ENCODE measurements around the gene TNFSF9.

- TF ChIP-seq CTCF (IDR thresholded peaks at IDR 0.05) (no peak), FOXM1 (IDR thresholded peaks at IDR 0.05; ENCODE audit: low read depth) (no peak), FOSL2 (IDR thresholded peaks at IDR 0.05; ENCODE audit: borderline replicate concordance, low read depth) (no peak)
- TF ChIP-seq, protein P1, sequence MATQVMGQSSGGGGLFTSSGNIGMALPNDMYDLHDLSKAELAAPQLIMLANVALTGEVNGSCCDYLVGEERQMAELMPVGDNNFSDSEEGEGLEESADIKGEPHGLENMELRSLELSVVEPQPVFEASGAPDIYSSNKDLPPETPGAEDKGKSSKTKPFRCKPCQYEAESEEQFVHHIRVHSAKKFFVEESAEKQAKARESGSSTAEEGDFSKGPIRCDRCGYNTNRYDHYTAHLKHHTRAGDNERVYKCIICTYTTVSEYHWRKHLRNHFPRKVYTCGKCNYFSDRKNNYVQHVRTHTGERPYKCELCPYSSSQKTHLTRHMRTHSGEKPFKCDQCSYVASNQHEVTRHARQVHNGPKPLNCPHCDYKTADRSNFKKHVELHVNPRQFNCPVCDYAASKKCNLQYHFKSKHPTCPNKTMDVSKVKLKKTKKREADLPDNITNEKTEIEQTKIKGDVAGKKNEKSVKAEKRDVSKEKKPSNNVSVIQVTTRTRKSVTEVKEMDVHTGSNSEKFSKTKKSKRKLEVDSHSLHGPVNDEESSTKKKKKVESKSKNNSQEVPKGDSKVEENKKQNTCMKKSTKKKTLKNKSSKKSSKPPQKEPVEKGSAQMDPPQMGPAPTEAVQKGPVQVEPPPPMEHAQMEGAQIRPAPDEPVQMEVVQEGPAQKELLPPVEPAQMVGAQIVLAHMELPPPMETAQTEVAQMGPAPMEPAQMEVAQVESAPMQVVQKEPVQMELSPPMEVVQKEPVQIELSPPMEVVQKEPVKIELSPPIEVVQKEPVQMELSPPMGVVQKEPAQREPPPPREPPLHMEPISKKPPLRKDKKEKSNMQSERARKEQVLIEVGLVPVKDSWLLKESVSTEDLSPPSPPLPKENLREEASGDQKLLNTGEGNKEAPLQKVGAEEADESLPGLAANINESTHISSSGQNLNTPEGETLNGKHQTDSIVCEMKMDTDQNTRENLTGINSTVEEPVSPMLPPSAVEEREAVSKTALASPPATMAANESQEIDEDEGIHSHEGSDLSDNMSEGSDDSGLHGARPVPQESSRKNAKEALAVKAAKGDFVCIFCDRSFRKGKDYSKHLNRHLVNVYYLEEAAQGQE (IDR thresholded peaks at IDR 0.05; ENCODE audit: low read depth, low read length), result no peak
Measured at GRCh38 chr19:6484230-6484629, 46.6 kb upstream of the TNFSF9 start.

Measured in SK-N-SH (cell line).